Endothelial cell of hepatic sinusoid (primary cell): ENCODE measurements around the gene EPHB6.

Experiments
- in situ Hi-C: cut with HindIII; loops from 2 replicates; pipeline ENCODE4 v1.10.0; 2017; ENCODE audit warnings: low sequenced_read_pairs

The EPHB6 gene

GRCh38 chr7:142854372-142855113 lies at the start of gene EPHB6:
TSS of gene EPHB6 (plus strand) at chr7:142855076. CDS start at chr7:142863228, 8,152 bp downstream.
- in situ Hi-C loops, result no loop called here

GRCh38 chr7:142805350-142806021 lies 49.4 kb upstream of the EPHB6 start:
- in situ Hi-C loops, result no loop called here

GRCh38 chr7:142806022-142806356 lies 48.9 kb upstream of the EPHB6 start:
- in situ Hi-C loops, result no loop called here

GRCh38 chr7:142806957-142807356 lies 47.9 kb upstream of the EPHB6 start:
- in situ Hi-C loops, result no loop called here

- in situ Hi-C loops, result no loop called here
Observed at GRCh38 chr7:142807855-142808460, 46.9 kb upstream of the EPHB6 start.

GRCh38 chr7:142808461-142808801 lies 46.4 kb upstream of the EPHB6 start:
- in situ Hi-C loops, result no loop called here

GRCh38 chr7:142808802-142809583 lies 45.9 kb upstream of the EPHB6 start:
- in situ Hi-C loops, result no loop called here

GRCh38 chr7:142809671-142810070 lies 45.2 kb upstream of the EPHB6 start:
- in situ Hi-C loops, result no loop called here

- in situ Hi-C loops, result no loop called here
Observed at GRCh38 chr7:142811154-142811737, 43.6 kb upstream of the EPHB6 start.

GRCh38 chr7:142812437-142813215 lies 42.2 kb upstream of the EPHB6 start:
- in situ Hi-C loops, result no loop called here

- in situ Hi-C loops, result no loop called here
Observed at GRCh38 chr7:142813226-142813625, 41.6 kb upstream of the EPHB6 start.

GRCh38 chr7:142813699-142814098 lies 41.2 kb upstream of the EPHB6 start:
- in situ Hi-C loops, result no loop called here

GRCh38 chr7:142814451-142814850 lies 40.4 kb upstream of the EPHB6 start:
- in situ Hi-C loops, result no loop called here

GRCh38 chr7:142815134-142815533 lies 39.7 kb upstream of the EPHB6 start:
- in situ Hi-C loops, result no loop called here

GRCh38 chr7:142817506-142817905 lies 37.4 kb upstream of the EPHB6 start:
- in situ Hi-C loops, result no loop called here

- in situ Hi-C loops, result no loop called here
Observed at GRCh38 chr7:142819530-142819929, 35.3 kb upstream of the EPHB6 start.

GRCh38 chr7:142822714-142823113 lies 32.2 kb upstream of the EPHB6 start:
- in situ Hi-C loops, result no loop called here

- in situ Hi-C loops, result no loop called here
Observed at GRCh38 chr7:142827951-142828500, 26.9 kb upstream of the EPHB6 start.

GRCh38 chr7:142832417-142832816 lies 22.5 kb upstream of the EPHB6 start:
- in situ Hi-C loops, result no loop called here
